Lung (tissue), 12 donors: ENCODE measurements around the gene COPS7A. TPM values are rescaled to one million over a fixed set of nuclear protein-coding genes. Genes with fewer than 3 reads are reported as not detected.
A peak's percentile ranks its signal among the peaks of the same experiment; 100 is the strongest.

Experiments used
- ATAC-seq: fragments of 200-7000 bp; cut with Tn5 transposase; one replicate; pipeline ENCODE4 v1.9.1; 2020; ENCODE audit warnings: moderate number of reproducible peaks; ENCODE audit not compliant: insufficient read depth, low FRiP score
- DNase-seq, 3 donors: peaks; one replicate each; pipeline ENCODE4 v3.0.0-alpha.2; 2013 to 2017
- H3K27ac ChIP-seq, 2 donors: one replicate each; pipeline ENCODE4 v1.5.1; 2013; ENCODE audit warnings: mild to moderate bottlenecking in 2 of 2, moderate library complexity in 2 of 2, control low read depth in 1 of 2, inconsistent platforms in 1 of 2, low read depth in 1 of 2, low read length in 1 of 2
- H3K27me3 ChIP-seq, 3 donors: one replicate each; pipeline ENCODE4 v1.5.1; 2013; ENCODE audit warnings: low read length in 2 of 3; ENCODE audit not compliant: control insufficient read depth in 3 of 3, insufficient read depth in 3 of 3
- H3K36me3 ChIP-seq, 4 donors: one replicate each; pipeline ENCODE4 v1.5.1; 2013; ENCODE audit warnings: low read length in 4 of 4, mild to moderate bottlenecking in 1 of 4, moderate library complexity in 1 of 4; ENCODE audit not compliant: control insufficient read depth in 4 of 4, insufficient read depth in 4 of 4
- H3K4me1 ChIP-seq, 5 donors: one replicate each; pipeline ENCODE4 v1.5.1; 2013; ENCODE audit warnings: low read length in 5 of 5, mild to moderate bottlenecking in 2 of 5, moderate library complexity in 1 of 5; ENCODE audit not compliant: control insufficient read depth in 5 of 5, insufficient read depth in 5 of 5
- H3K4me3 ChIP-seq: one replicate; pipeline ENCODE4 v1.5.1; 2013; ENCODE audit warnings: mild to moderate bottlenecking, control low read depth, moderate library complexity
- H3K9ac ChIP-seq, 2 donors: one replicate each; pipeline ENCODE4 v1.5.1; 2013; ENCODE audit warnings: low read length in 2 of 2, control low read depth in 1 of 2; ENCODE audit not compliant: insufficient read depth in 1 of 2
- H3K9me3 ChIP-seq, 4 donors: one replicate each; pipeline ENCODE4 v1.5.1; 2013; ENCODE audit warnings: low read length in 3 of 4, mild to moderate bottlenecking in 1 of 4, moderate library complexity in 1 of 4; ENCODE audit not compliant: control insufficient read depth in 4 of 4, insufficient read depth in 3 of 4
- WGBS, 2 donors: extraction: QIAGEN DNeasy Blood & Tissue Kit; methylation state at CpG; one replicate each; pipeline ENCODE4 v1.1.7; 2013; 5-methylcytosine and 5-hydroxymethylcytosine counted together
- polyA plus RNA-seq, 2 donors: library from polyadenylated mRNA; stranded (reverse); fragments of 200-250 nt; gene quantifications; one replicate each; pipeline ENCODE4 v1.2.1, GENCODE V29; 2013
- total RNA-seq, 2 donors: library from RNA; depleted of rRNA in 1 of 2; stranded (reverse); fragments of >200 nt in 1 of 2; gene quantifications; one replicate each; pipeline ENCODE4 v1.2.1, GENCODE V29; 2014 to 2021
- TF ChIP-seq, protein P1 (sequence below): IDR thresholded peaks from 2 replicates; pipeline ENCODE4 v1.5.1; 2012; ENCODE audit warnings: mild to moderate bottlenecking; ENCODE audit errors: control extremely low read depth, extremely low read depth
- donor health status: control.
- donor health status: control.
- donor health status: Bipolar disorder and iron deficiency.
- donor health status: healthy.
- donor health status: DM: yes; HTN: yes; CAD: no.

Gene COPS7A
- total and polyA plus RNA-seq, 4 donors = 40.1 to 74.7 (median 61.2) TPM

DNA sequence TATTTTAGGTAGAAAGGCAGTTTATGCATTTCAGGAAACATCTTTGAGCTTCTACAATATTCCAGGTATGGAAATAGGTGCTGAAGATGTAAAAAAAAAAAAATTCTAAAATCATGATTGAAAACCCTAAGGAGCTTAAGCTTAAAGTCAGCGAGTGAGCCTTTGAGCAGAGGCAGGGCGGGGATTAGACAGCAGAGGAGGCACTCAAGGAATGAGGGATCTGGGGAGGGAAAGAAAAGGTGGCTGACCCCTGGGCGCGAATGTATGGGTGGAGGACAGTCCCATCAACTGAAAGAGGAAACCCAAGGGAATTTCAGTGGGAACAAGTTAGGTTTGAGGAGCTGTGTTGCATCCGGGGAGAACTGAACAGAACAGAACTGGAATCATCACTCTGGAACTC, 35.9 kb downstream of the COPS7A start:
- Histone ChIP-seq H3K9ac (no peak overlapping the region), H3K27ac (no peak overlapping the region), H3K27me3 (no peaks in the 10 kb centered on the region), H3K9me3 (no peaks in the 10 kb centered on the region), H3K4me1 (peaks cover 0 to 35% (median 27%) of the 10 kb centered on the region in 5 donors), H3K4me3 (no peak overlapping the region), H3K36me3 (no peaks in the 10 kb centered on the region)
- no peak for ATAC-seq
- TF ChIP-seq, protein P1, sequence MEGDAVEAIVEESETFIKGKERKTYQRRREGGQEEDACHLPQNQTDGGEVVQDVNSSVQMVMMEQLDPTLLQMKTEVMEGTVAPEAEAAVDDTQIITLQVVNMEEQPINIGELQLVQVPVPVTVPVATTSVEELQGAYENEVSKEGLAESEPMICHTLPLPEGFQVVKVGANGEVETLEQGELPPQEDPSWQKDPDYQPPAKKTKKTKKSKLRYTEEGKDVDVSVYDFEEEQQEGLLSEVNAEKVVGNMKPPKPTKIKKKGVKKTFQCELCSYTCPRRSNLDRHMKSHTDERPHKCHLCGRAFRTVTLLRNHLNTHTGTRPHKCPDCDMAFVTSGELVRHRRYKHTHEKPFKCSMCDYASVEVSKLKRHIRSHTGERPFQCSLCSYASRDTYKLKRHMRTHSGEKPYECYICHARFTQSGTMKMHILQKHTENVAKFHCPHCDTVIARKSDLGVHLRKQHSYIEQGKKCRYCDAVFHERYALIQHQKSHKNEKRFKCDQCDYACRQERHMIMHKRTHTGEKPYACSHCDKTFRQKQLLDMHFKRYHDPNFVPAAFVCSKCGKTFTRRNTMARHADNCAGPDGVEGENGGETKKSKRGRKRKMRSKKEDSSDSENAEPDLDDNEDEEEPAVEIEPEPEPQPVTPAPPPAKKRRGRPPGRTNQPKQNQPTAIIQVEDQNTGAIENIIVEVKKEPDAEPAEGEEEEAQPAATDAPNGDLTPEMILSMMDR = no peak
- WGBS, 2 donors = 85 to 93% methylated on average over 5 of the region's 5 CpGs
- DNase-seq = no peak

DNA sequence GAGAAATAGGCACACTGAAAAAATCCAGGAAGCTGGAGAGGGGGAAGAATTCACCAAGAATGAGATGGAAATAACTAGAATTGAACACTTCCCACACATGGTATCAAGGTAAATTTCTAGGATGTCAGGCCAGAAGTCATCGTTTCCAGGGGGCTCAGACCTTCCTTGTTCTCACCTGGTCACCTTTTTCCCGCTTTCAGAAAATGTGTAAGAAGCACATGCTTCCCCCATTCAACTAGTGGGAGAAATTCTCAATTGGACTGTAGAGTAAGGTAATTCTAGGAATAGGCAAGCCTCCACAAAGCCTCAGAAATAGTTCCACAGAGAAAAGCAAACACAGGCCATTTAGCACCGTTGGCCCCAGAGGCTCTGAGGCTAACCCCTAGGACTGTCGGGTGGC, 39.5 kb downstream of the COPS7A start:
- DNase-seq (no peak), ATAC-seq (no peak)
- WGBS, 2 donors = 60 to 71% methylated on average over 4 of the region's 4 CpGs
- H3K36me3 ChIP-seq = peaks cover 0 to 5% (median 0%) of the 10 kb centered on the region in 4 donors
- H3K9me3 ChIP-seq = no peaks in the 10 kb centered on the region
- H3K4me1 ChIP-seq = peaks cover 9 to 44% (median 32%) of the 10 kb centered on the region in 5 donors
- TF ChIP-seq, protein P1 = no peak
- no peak overlapping the region for H3K4me3 ChIP-seq
- H3K9ac ChIP-seq = peak overlapping the region in 1 of 2 donors; percentile 76
- no peaks in the 10 kb centered on the region for H3K27me3 ChIP-seq
- H3K27ac ChIP-seq = peak overlapping the region; percentile 63 to 66

DNA sequence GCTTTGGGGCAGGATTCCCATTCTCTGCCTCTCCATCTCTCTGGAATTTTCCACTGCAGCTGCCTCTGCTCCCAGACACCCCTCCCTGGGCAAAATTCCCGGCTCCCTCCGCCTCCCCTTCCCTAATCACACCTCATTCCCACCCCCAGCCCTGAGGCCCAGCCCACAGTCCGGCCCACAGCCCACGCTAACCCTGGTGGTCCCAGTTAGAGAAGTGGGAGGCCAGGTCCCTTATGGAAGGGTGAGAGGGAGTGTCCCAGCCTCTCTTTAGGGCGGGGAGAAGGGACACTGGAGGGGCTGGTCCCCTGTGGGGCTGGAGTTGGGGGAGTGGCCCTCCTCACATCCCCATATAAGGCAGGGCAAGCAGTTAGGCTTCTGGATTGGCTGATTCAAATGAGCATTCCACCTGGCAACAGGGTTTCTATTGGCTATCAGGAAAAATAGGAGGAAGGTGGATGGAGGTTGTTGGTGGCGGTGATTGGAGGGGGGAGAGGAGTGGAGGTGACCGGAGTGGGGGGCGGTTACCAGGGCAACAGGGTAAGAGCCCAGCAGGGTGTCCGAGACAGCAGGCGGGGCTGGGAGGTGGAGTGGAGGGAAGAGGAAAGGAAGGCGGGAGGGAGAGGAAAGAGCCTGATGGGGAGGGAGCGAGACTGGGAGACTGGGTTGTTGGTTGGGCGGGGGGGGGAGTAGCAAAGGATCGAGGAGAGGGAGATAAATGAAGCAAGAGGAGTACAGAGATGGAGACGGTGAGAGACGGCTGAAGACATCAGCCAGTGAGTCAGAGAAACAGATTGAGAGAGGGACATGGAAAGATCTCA, 40.4 kb downstream of the COPS7A start:
- DNase-seq (peak; percentile 99 to 100 (median 99)), ATAC-seq (peak; percentile 71)
- 4 to 5% methylated on average over 15 to 16 of the region's 16 CpGs for WGBS, 2 donors
- Histone ChIP-seq H3K27me3 (no peaks in the 10 kb centered on the region), H3K27ac (peak overlapping the region; percentile 63 to 95), H3K36me3 (peaks cover 0 to 5% (median 0%) of the 10 kb centered on the region in 4 donors), H3K9ac (peak overlapping the region in 1 of 2 donors; percentile 76), H3K4me1 (peaks cover 12 to 44% (median 33%) of the 10 kb centered on the region in 5 donors), H3K4me3 (no peak overlapping the region), H3K9me3 (no peaks in the 10 kb centered on the region)
- TF ChIP-seq, protein P1 = no peak
